Endothelial cell of umbilical vein (primary cell): ENCODE data around the gene SMIM41. TPM values are rescaled to one million over a fixed set of nuclear protein-coding genes. Genes with fewer than 3 reads are reported as not detected.

ENCODE experiments used
- BruUV-seq: library from RNA; stranded (reverse); fragments of 400-500 nt; replicated peaks from 2 replicates; lab custom pipeline; 2021; lab: Mats Ljungman, UMichigan
- CTCF ChIA-PET: fragments of 300-600, 350-600 bp; sonication (Branson Sonifier 250); formaldehyde crosslinking; loops from one replicate; lab custom pipeline; 2021; ENCODE audit warnings: antibody characterized with exemption, inconsistent platforms; lab: Charles Lee
- POLR2A ChIA-PET: fragments of 300-600, 350-600 bp; sonication (Branson Sonifier 250); formaldehyde crosslinking; loops from one replicate; lab custom pipeline; 2021; ENCODE audit warnings: antibody characterized with exemption, inconsistent platforms; lab: Charles Lee
- DNase-seq: peaks from one replicate; pipeline ENCODE4 v3.0.0-alpha.2; 2011; ENCODE audit warnings: low read depth, low spot score
- FAIRE-seq: peaks from 2 replicates; lab custom pipeline; 2011; peaks lifted over from hg19 to GRCh38; lab: Jason Lieb, UNC
- H2AFZ ChIP-seq: 2 replicates; pipeline ENCODE4 v1.6.0; 2012; ENCODE audit warnings: low read depth, low read length, control low read depth, inconsistent platforms
- H3K27ac ChIP-seq: 2 replicates; pipeline ENCODE4 v1.5.1; 2011; ENCODE audit warnings: low read depth, mild to moderate bottlenecking, control low read depth, low read length, moderate library complexity; ENCODE audit not compliant: insufficient read depth
- H3K27me3 ChIP-seq, 2 experiments: 2 replicates each; pipeline versions ENCODE4 v1.6.0 to v1.6.1; 2011; ENCODE audit warnings: low read length in 2 of 2, mixed read lengths in 1 of 2; ENCODE audit not compliant: control insufficient read depth in 2 of 2, insufficient read depth in 2 of 2
- H3K36me3 ChIP-seq, 2 experiments: 2 replicates in 1 of 2; 3 replicates in 1 of 2; pipeline ENCODE4 v1.5.1; 2011; ENCODE audit warnings: low read length in 2 of 2, mild to moderate bottlenecking in 1 of 2, moderate library complexity in 1 of 2; ENCODE audit not compliant: control insufficient read depth in 2 of 2, insufficient read depth in 2 of 2; ENCODE audit errors: extremely low read depth in 1 of 2
- H3K4me1 ChIP-seq: 3 replicates; pipeline ENCODE4 v1.5.1; 2011; ENCODE audit warnings: mild to moderate bottlenecking, low read length; ENCODE audit not compliant: control insufficient read depth, insufficient read depth; ENCODE audit errors: extremely low read depth
- H3K4me2 ChIP-seq: 2 replicates; pipeline ENCODE4 v1.6.1; 2011; ENCODE audit warnings: low read length, control low read depth, mixed read lengths; ENCODE audit not compliant: insufficient read depth
- H3K4me3 ChIP-seq, 3 experiments: fragments of 200-600 bp in 1 of 3; sonication (generic), shearing (Covaris generic) in 1 of 3; replicated peaks in 1 of 3; 2 replicates each; pipeline ENCODE4 v1.5.1; 2011 to 2016; ENCODE audit warnings: control low read depth in 3 of 3, low read length in 3 of 3, mild to moderate bottlenecking in 2 of 3, inconsistent platforms in 1 of 3, low read depth in 1 of 3, moderate library complexity in 1 of 3; ENCODE audit not compliant: insufficient read depth in 1 of 3
- H3K79me2 ChIP-seq: 2 replicates; pipeline ENCODE4 v1.6.0; 2012; ENCODE audit warnings: low read length, inconsistent platforms; ENCODE audit not compliant: control insufficient read depth, insufficient read depth
- H3K9ac ChIP-seq: replicated peaks from 2 replicates; pipeline ENCODE3; 2011; ENCODE audit warnings: low read length, control low read depth; ENCODE audit not compliant: insufficient read depth; ENCODE audit errors: extremely low read depth
- H3K9me1 ChIP-seq: replicated peaks from 3 replicates; pipeline ENCODE4 v1.6.0; 2011; ENCODE audit warnings: mild to moderate bottlenecking, low read length; ENCODE audit not compliant: control insufficient read depth, insufficient read depth; ENCODE audit errors: extremely low read depth
- H3K9me3 ChIP-seq: replicated peaks from 2 replicates; pipeline ENCODE4 v1.5.1; 2012; ENCODE audit warnings: low read length, inconsistent platforms; ENCODE audit not compliant: control insufficient read depth, insufficient read depth
- H4K20me1 ChIP-seq: replicated peaks from 2 replicates; pipeline ENCODE3; 2011; ENCODE audit warnings: mild to moderate bottlenecking, low read length; ENCODE audit not compliant: control insufficient read depth, insufficient read depth; ENCODE audit errors: extremely low read depth
- EZH2 ChIP-seq: IDR thresholded peaks from 2 replicates; pipeline ENCODE4 v1.6.1; 2012; ENCODE audit warnings: borderline replicate concordance, low read depth, mild to moderate bottlenecking, moderate library complexity, low read length, inconsistent platforms; ENCODE audit not compliant: severe bottlenecking
- FOS ChIP-seq: IDR thresholded peaks from 2 replicates; pipeline ENCODE4 v1.6.1; 2011; ENCODE audit warnings: mild to moderate bottlenecking, low read length, moderate library complexity, borderline replicate concordance; ENCODE audit not compliant: insufficient read depth
- GATA2 ChIP-seq: IDR thresholded peaks from 2 replicates; pipeline ENCODE4 v1.7.0; 2011; ENCODE audit warnings: low read depth, mild to moderate bottlenecking, moderate library complexity, mixed read lengths, low read length; ENCODE audit not compliant: insufficient read length, insufficient read depth
- JUN ChIP-seq: IDR thresholded peaks from 2 replicates; pipeline ENCODE4 v1.6.1; 2011; ENCODE audit warnings: borderline replicate concordance, low read depth; ENCODE audit not compliant: insufficient read length, insufficient read depth
- MYC ChIP-seq: IDR thresholded peaks from one replicate; pipeline ENCODE4 v1.6.1; 2011; ENCODE audit warnings: mild to moderate bottlenecking, low read depth, low read length
- POLR2A ChIP-seq: IDR thresholded peaks from 2 replicates; pipeline ENCODE4 v1.6.1; 2012; ENCODE audit warnings: low read depth, mild to moderate bottlenecking, control low read depth, low read length
- dilution Hi-C: fragments of 300-500 bp; cut with MboI; formaldehyde crosslinking; loops from one replicate; pipeline ENCODE4 v1.15.0; 2019; ENCODE audit warnings: low sequenced_read_pairs; ENCODE audit not compliant: extremely low pct_ligation_motif_present
- intact Hi-C: fragments of 100-400 bp; cut with micrococcal nuclease; formaldehyde crosslinking; loops from one replicate; pipeline ENCODE4 v1.10.0; 2022
- polyA plus RNA-seq, 4 experiments: library from polyadenylated mRNA; depleted of rRNA in 3 of 4; stranded (reverse) in 3 of 4; unstranded in 1 of 4; fragments of >200 nt; gene quantifications; 2 replicates each; pipeline versions ENCODE4 v1.2.1 to v1.2.3, GENCODE V29; 2011 to 2012; ENCODE audit warnings: missing spikeins in 1 of 4
- total RNA-seq: library from RNA; stranded (reverse); gene quantifications from 2 replicates; pipeline ENCODE4 v1.2.3, GENCODE V29; 2021
- TF ChIP-seq, protein P1 (sequence below), 2 donors: IDR thresholded peaks; 1 replicate in 1 of 2; 2 replicates in 1 of 2; pipeline ENCODE4 v1.5.1; 2011; ENCODE audit warnings: low read length in 2 of 2, mild to moderate bottlenecking in 2 of 2, moderate library complexity in 2 of 2, control low read depth in 1 of 2, inconsistent platforms in 1 of 2, low read depth in 1 of 2; ENCODE audit not compliant: insufficient read depth in 1 of 2; ENCODE audit errors: extremely low read depth in 1 of 2

The SMIM41 gene
- total and polyA plus RNA-seq, 2 donors (not counting 3 experiments of a cell fraction or from before 2014, with no cell fraction given): not detected

DNA sequence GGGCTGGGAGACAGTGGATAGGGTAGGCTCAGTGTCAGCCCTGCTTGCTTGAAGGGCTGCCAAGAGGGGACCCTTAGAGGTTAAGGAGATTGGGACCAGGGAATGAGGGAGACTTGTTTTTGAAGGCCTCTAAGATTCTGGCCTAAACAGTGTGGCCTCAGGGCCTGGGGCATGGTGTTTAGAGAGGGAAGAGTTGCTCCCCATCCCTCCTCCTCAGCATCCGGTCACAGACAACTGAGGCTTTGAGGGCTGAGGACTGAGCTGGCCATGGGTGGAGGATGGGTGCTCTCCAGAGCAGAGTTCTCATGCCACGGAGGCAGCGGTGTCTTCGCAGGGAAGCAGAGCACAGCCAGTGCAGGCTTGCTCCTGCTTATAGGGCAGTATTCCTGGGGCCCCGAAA is 62.9 kb downstream of the SMIM41 start:
- BruUV-seq: no TSS peak
- H3K79me2 ChIP-seq: no peaks in the 10 kb centered on the region
- no peaks in the 10 kb centered on the region for H3K9me3 ChIP-seq
- no peak overlapping the region for H3K4me3 ChIP-seq
- H3K36me3 ChIP-seq: no peaks in the 10 kb centered on the region
- H3K9me1 ChIP-seq: no peaks in the 10 kb centered on the region
- no peak for TF ChIP-seq POLR2A
- no peak for TF ChIP-seq MYC
- no peak for TF ChIP-seq JUN
- TF ChIP-seq, protein P1, sequence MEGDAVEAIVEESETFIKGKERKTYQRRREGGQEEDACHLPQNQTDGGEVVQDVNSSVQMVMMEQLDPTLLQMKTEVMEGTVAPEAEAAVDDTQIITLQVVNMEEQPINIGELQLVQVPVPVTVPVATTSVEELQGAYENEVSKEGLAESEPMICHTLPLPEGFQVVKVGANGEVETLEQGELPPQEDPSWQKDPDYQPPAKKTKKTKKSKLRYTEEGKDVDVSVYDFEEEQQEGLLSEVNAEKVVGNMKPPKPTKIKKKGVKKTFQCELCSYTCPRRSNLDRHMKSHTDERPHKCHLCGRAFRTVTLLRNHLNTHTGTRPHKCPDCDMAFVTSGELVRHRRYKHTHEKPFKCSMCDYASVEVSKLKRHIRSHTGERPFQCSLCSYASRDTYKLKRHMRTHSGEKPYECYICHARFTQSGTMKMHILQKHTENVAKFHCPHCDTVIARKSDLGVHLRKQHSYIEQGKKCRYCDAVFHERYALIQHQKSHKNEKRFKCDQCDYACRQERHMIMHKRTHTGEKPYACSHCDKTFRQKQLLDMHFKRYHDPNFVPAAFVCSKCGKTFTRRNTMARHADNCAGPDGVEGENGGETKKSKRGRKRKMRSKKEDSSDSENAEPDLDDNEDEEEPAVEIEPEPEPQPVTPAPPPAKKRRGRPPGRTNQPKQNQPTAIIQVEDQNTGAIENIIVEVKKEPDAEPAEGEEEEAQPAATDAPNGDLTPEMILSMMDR (IDR thresholded peaks at IDR 0.05; ENCODE audit: extremely low read depth in 1 of 2, insufficient read depth in 1 of 2, low read depth in 1 of 2, low read length in 2 of 2): no peak
- TF ChIP-seq EZH2: no peak
- TF ChIP-seq FOS: no peak
- no peak for TF ChIP-seq GATA2
- H3K9ac ChIP-seq: no peak overlapping the region
- no peak for DNase-seq
- H3K4me2 ChIP-seq: no peak overlapping the region
- no peak overlapping the region for H2AFZ ChIP-seq
- H3K27ac ChIP-seq: no peak overlapping the region
- H3K4me1 ChIP-seq: peaks cover 10% of the 10 kb centered on the region
- dilution Hi-C loops: no loop called here
- intact Hi-C loops: no loop called here
- no peaks in the 10 kb centered on the region for H4K20me1 ChIP-seq
- H3K27me3 ChIP-seq: peaks cover 4% of the 10 kb centered on the region in 2 experiments
- no peak for FAIRE-seq
- ChIA-PET POLR2A (no interaction called here), CTCF (interaction anchor here (1.3 to 1.7 kb wide), 2 partner anchors 185 to 723 kb away, joined by 4 to 5 read pairs; no protein-coding TSS in a partner anchor)
